A549 (cell line): Measurements from ENCODE around the gene TAL1. TPM values are rescaled to one million over a fixed set of nuclear protein-coding genes. Genes with fewer than 3 reads are reported as not detected.

Experiments used
- ATAC-seq, 2 experiments: fragments of 200-7000 bp in 1 of 2; fragments of >200 bp in 1 of 2; cut with Nextera tagmentation in 1 of 2; cut with Tn5 transposase in 1 of 2; 3 replicates each; pipeline versions ENCODE4 v1.8.0 to v1.9.1; 2018 to 2020; ENCODE audit warnings: mild to moderate bottlenecking in 1 of 2, moderate library complexity in 1 of 2
- CTCF ChIA-PET: fragments of 300-600 bp; sonication (Branson Sonifier 250); formaldehyde crosslinking; extraction: SDS; loops from one replicate; lab custom pipeline; 2021; ENCODE audit warnings: antibody characterized with exemption, inconsistent platforms; lab: Yijun Ruan, JAX
- POLR2A ChIA-PET: fragments of 350-600 bp; formaldehyde crosslinking; extraction: SDS; loops from one replicate; lab custom pipeline; 2021; ENCODE audit warnings: antibody characterized with exemption, inconsistent platforms; lab: Yijun Ruan, JAX
- DNase-seq, 2 experiments: peaks; one replicate each; pipeline versions ENCODE4 v3.0.0 to v3.0.0-alpha.2; 2011 to 2016; ENCODE audit warnings: low read depth in 1 of 2, low spot score in 1 of 2
- FAIRE-seq: peaks from 2 replicates; lab custom pipeline; 2011; peaks lifted over from hg19 to GRCh38; lab: Jason Lieb, UNC
- H3K27ac ChIP-seq, 2 experiments: fragments of >200 bp; sonication (Bioruptor Twin); formaldehyde crosslinking; 3 replicates each; pipeline ENCODE4 v1.5.1; 2016 to 2017
- H3K4me1 ChIP-seq: fragments of >200 bp; sonication (Bioruptor Twin); formaldehyde crosslinking; 3 replicates; pipeline ENCODE4 v1.6.1; 2016
- H3K4me2 ChIP-seq: fragments of >200 bp; sonication (Bioruptor Twin); formaldehyde crosslinking; 3 replicates; pipeline ENCODE4 v1.6.1; 2016
- H3K4me3 ChIP-seq: fragments of >200 bp; sonication (Bioruptor Twin); formaldehyde crosslinking; 3 replicates; pipeline ENCODE4 v1.5.1; 2016
- H3K9me3 ChIP-seq: fragments of >200 bp; sonication (Bioruptor Twin); formaldehyde crosslinking; 3 replicates; pipeline ENCODE4 v1.6.1; 2016
- BCL3 ChIP-seq: fragments of >200 bp; sonication (Bioruptor Twin); formaldehyde crosslinking; IDR thresholded peaks from 3 replicates; pipeline ENCODE4 v1.6.1; 2016
- BHLHE40 ChIP-seq: IDR thresholded peaks from 2 replicates; pipeline ENCODE4 v1.6.1; 2012; ENCODE audit warnings: low read depth, low read length, inconsistent platforms
- CTCF ChIP-seq: fragments of >200 bp; sonication (Bioruptor Twin); formaldehyde crosslinking; IDR thresholded peaks from 3 replicates; pipeline ENCODE4 v1.5.1; 2016
- EHMT2 ChIP-seq: fragments of 200-600 bp; sonication (generic); IDR thresholded peaks from 2 replicates; pipeline ENCODE4 v1.6.1; 2016; ENCODE audit warnings: antibody characterized with exemption, low read depth, mild to moderate bottlenecking, moderate library complexity
- FOSL2 ChIP-seq, 2 experiments: fragments of 450-650 bp in 1 of 2; fragments of >200 bp in 1 of 2; sonication (Bioruptor Twin) in 1 of 2; formaldehyde crosslinking; IDR thresholded peaks; 2 replicates each; pipeline versions ENCODE4 v1.5.0 to v1.6.1; 2016 to 2020; ENCODE audit warnings: mild to moderate bottlenecking in 1 of 2, moderate library complexity in 1 of 2
- HEYL ChIP-seq: fragments of 250-450 bp; sonication (Bioruptor Pico); IDR thresholded peaks from 2 replicates; pipeline ENCODE4 v1.8.0; 2021; ENCODE audit warnings: mild to moderate bottlenecking, moderate library complexity
- HOXB13 ChIP-seq: fragments of 250-450 bp; sonication (Bioruptor Pico); IDR thresholded peaks from 2 replicates; pipeline ENCODE4 v1.5.0; 2020; ENCODE audit warnings: low read depth, mild to moderate bottlenecking, moderate library complexity
- HOXB5 ChIP-seq: fragments of 250-450 bp; sonication (Bioruptor Pico); IDR thresholded peaks from 2 replicates; pipeline ENCODE4 v1.5.0; 2020; ENCODE audit warnings: mild to moderate bottlenecking, moderate library complexity
- JUNB ChIP-seq: fragments of >200 bp; sonication (Bioruptor Twin); formaldehyde crosslinking; IDR thresholded peaks from 2 replicates; pipeline ENCODE4 v1.6.1; 2016
- KDM1A ChIP-seq: fragments of 200-600 bp; sonication (generic); IDR thresholded peaks from 2 replicates; pipeline ENCODE4 v1.6.1; 2016; ENCODE audit warnings: low read depth, mild to moderate bottlenecking
- NR3C1 ChIP-seq: fragments of >200 bp; sonication (Bioruptor Twin); formaldehyde crosslinking; IDR thresholded peaks from 3 replicates; pipeline ENCODE4 v1.6.1; 2017
- POLR2A ChIP-seq: IDR thresholded peaks from 2 replicates; pipeline ENCODE4 v1.6.1; 2012; ENCODE audit warnings: mild to moderate bottlenecking, low read length
- RAD21 ChIP-seq, 2 experiments: fragments of >200 bp in 1 of 2; sonication (Bioruptor Twin) in 1 of 2; formaldehyde crosslinking in 1 of 2; IDR thresholded peaks in 1 of 2; conservative IDR thresholded peaks in 1 of 2; 2 replicates in 1 of 2; 3 replicates in 1 of 2; pipeline ENCODE4 v1.6.1; 2012 to 2018; ENCODE audit warnings: inconsistent platforms in 1 of 2
- RARB ChIP-seq: fragments of 250-450 bp; sonication (Bioruptor Pico); IDR thresholded peaks from 2 replicates; pipeline ENCODE4 v1.8.0; 2021; ENCODE audit warnings: mild to moderate bottlenecking, moderate library complexity
- RCOR1 ChIP-seq: fragments of 150-350 bp; IDR thresholded peaks from 2 replicates; pipeline ENCODE4 v1.6.1; 2014; ENCODE audit warnings: antibody characterized with exemption, low read length, low read depth
- RFX5 ChIP-seq: fragments of 450-650 bp; IDR thresholded peaks from 2 replicates; pipeline ENCODE4 v1.7.1; 2014; ENCODE audit warnings: antibody characterized with exemption, mild to moderate bottlenecking, moderate library complexity
- RNF2 ChIP-seq: fragments of 200-600 bp; sonication (generic); IDR thresholded peaks from 2 replicates; pipeline ENCODE4 v1.6.1; 2016; ENCODE audit warnings: low read depth, mild to moderate bottlenecking, antibody characterized with exemption, moderate library complexity, borderline replicate concordance
- SMC3 ChIP-seq: fragments of >200 bp; sonication (Bioruptor Twin); formaldehyde crosslinking; IDR thresholded peaks from 3 replicates; pipeline ENCODE4 v1.6.1; 2018; ENCODE audit warnings: inconsistent platforms
- TFCP2L1 ChIP-seq: fragments of 250-450 bp; sonication (Bioruptor Pico); IDR thresholded peaks from 2 replicates; pipeline ENCODE4 v1.5.0; 2021; ENCODE audit warnings: mild to moderate bottlenecking
- USF2 ChIP-seq: fragments of 450-650 bp; IDR thresholded peaks from 2 replicates; pipeline ENCODE4 v1.6.1; 2014; ENCODE audit warnings: antibody characterized with exemption
- ZC3H11A ChIP-seq: fragments of 450-650 bp; IDR thresholded peaks from 2 replicates; pipeline ENCODE4 v1.6.1; 2014; ENCODE audit warnings: antibody characterized with exemption, mild to moderate bottlenecking
- ZNF302 ChIP-seq: fragments of 250-450 bp; sonication (Bioruptor Pico); IDR thresholded peaks from 2 replicates; pipeline ENCODE4 v1.9.0; 2021; ENCODE audit warnings: inconsistent platforms, mild to moderate bottlenecking, moderate library complexity
- WGBS: methylation state at CpG from one replicate; pipeline ENCODE4 v1.1.6; 2017; ENCODE audit errors: missing lambda C conversion rate; 5-methylcytosine and 5-hydroxymethylcytosine counted together
- polyA plus RNA-seq, 4 experiments: library from polyadenylated mRNA; depleted of rRNA in 3 of 4; stranded (reverse); fragments of >200 nt; fragmentation: RNase III in 1 of 4; extraction: RNeasy Plus Mini Kit Qiagen cat#74134 plus additional on column Dnase treatment in 1 of 4; gene quantifications; 2 replicates in 3 of 4; 3 replicates in 1 of 4; pipeline ENCODE4 v1.2.3, GENCODE V29; 2011 to 2017
- TF ChIP-seq, protein P1 (sequence below): fragments of 150-350 bp; IDR thresholded peaks from 2 replicates; pipeline ENCODE4 v1.6.1; 2014; ENCODE audit warnings: low read depth, mild to moderate bottlenecking, low read length

Gene TAL1
- polyA plus RNA-seq, 2 of the 4 experiments (the other 2 are of a cell fraction) = not detected

DNA sequence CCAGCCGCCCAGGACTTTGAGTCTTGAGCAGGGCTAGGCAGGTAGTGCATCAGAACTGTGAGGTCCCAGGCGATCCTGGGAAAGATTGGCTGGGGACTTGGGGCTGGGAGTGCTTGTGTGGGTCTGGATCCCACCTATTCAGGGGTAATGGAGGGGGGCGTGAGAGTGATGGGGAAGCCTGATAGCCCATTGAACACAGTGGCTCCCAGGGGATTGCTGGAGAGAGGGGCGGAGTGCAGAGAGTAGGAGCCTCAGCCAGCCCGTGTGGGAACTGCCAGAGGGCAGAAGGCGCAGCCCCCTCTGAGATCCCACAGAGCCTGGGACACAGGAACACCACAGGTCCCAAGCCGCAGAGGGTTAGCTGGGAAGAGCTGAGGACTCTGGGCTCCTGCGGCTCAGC is 22.9 kb downstream of the TAL1 start:
- ChIA-PET POLR2A (no interaction called here), CTCF (no interaction called here)
- Histone ChIP-seq H3K4me3 (no peak overlapping the region), H3K27ac (no peak overlapping the region), H3K4me1 (no peaks in the 10 kb centered on the region), H3K9me3 (no peaks in the 10 kb centered on the region), H3K4me2 (no peak overlapping the region)
- TF ChIP-seq RFX5 (no peak), SMC3 (no peak), RAD21 (conservative IDR thresholded peaks at IDR 0.05 in 1 of 2, IDR thresholded peaks at IDR 0.05 in 1 of 2) (no peak), CTCF (no peak), RARB (CRISPR knock-in tag) (no peak), USF2 (no peak), EHMT2 (no peak), HOXB5 (no peak), JUNB (no peak), HOXB13 (CRISPR knock-in tag) (no peak), ZC3H11A (no peak), KDM1A (no peak), TFCP2L1 (CRISPR knock-in tag) (no peak), RCOR1 (no peak), BCL3 (no peak)
- TF ChIP-seq, protein P1, sequence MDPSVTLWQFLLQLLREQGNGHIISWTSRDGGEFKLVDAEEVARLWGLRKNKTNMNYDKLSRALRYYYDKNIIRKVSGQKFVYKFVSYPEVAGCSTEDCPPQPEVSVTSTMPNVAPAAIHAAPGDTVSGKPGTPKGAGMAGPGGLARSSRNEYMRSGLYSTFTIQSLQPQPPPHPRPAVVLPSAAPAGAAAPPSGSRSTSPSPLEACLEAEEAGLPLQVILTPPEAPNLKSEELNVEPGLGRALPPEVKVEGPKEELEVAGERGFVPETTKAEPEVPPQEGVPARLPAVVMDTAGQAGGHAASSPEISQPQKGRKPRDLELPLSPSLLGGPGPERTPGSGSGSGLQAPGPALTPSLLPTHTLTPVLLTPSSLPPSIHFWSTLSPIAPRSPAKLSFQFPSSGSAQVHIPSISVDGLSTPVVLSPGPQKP = no peak
- FAIRE-seq (no peak), ATAC-seq (no peak), DNase-seq (no peak)
- WGBS = 49% methylated on average over 5 of the region's 8 CpGs

GRCh38 chr1:47208374-47208850 is 23.6 kb downstream of the TAL1 start:
- Histone ChIP-seq H3K4me3 (no peak overlapping the region), H3K4me2 (no peak overlapping the region), H3K9me3 (no peaks in the 10 kb centered on the region), H3K27ac (no peak overlapping the region), H3K4me1 (no peaks in the 10 kb centered on the region)
- no peak for FAIRE-seq
- WGBS = 81% methylated on average over 8 of the region's 11 CpGs
- no peak for ATAC-seq
- ChIA-PET POLR2A (no interaction called here), CTCF (no interaction called here)
- no peak for DNase-seq
- TF ChIP-seq HEYL (CRISPR knock-in tag) = no peak
- no peak for TF ChIP-seq ZNF302 (CRISPR knock-in tag)
- no peak for TF ChIP-seq RAD21 (conservative IDR thresholded peaks at IDR 0.05 in 1 of 2, IDR thresholded peaks at IDR 0.05 in 1 of 2)

- Histone ChIP-seq H3K27ac (no peak overlapping the region), H3K4me1 (no peaks in the 10 kb centered on the region), H3K9me3 (0 out of 3 replicates have a peak, but pooled peaks cover 3% of the 10 kb centered on the region), H3K4me3 (no peak overlapping the region), H3K4me2 (no peak overlapping the region)
- no peak for TF ChIP-seq RNF2
- no peak for TF ChIP-seq POLR2A
- TF ChIP-seq BHLHE40 = no peak
- no peak for TF ChIP-seq NR3C1
- no peak for TF ChIP-seq FOSL2 (IDR thresholded peaks at IDR 0.05)
- TF ChIP-seq FOSL2 (CRISPR knock-in tag; IDR thresholded peaks at IDR 0.05) = no peak
- CTCF ChIA-PET = interaction anchor here (1.6 kb wide), 1 partner anchor 29 kb away, joined by 5 read pairs; no protein-coding TSS in a partner anchor
- POLR2A ChIA-PET = no interaction called here
- DNase-seq (no peak), ATAC-seq (no peak; a peak in 1 of 6 replicates), FAIRE-seq (no peak)
- 38% methylated on average over 6 of the region's 8 CpGs for WGBS
These were observed 24.1 kb downstream of the TAL1 start for GRCh38 chr1:47207803-47208373.
